Activated CD8-positive, alpha-beta T cell treated with anti-CD3 and anti-CD28 coated beads for 36 hours (primary cell): ENCODE data around the gene BICD2. TPM values are rescaled to one million over a fixed set of nuclear protein-coding genes. Genes with fewer than 3 reads are reported as not detected.

Source experiments
- ATAC-seq: fragments of 200-7000 bp; cut with Tn5 transposase; one replicate; pipeline ENCODE4 v1.10.0; 2021; ENCODE audit warnings: mild to moderate bottlenecking, moderate library complexity
- CTCF ChIA-PET: fragments of 350-600 bp; sonication (Branson Sonifier 250); formaldehyde crosslinking; loops from one replicate; lab custom pipeline; 2021; ENCODE audit warnings: antibody characterized with exemption; lab: Charles Lee
- POLR2A ChIA-PET: fragments of 350-600 bp; sonication (Branson Sonifier 250); formaldehyde crosslinking; loops from one replicate; lab custom pipeline; 2021; ENCODE audit warnings: antibody characterized with exemption; lab: Charles Lee
- DNase-seq: peaks from one replicate; pipeline ENCODE4 v3.0.0-alpha.2; 2020
- H3K27ac Mint-ChIP-seq: one replicate; pipeline ENCODE4 v1.8.0; 2021; ENCODE audit warnings: mild to moderate bottlenecking, mixed read lengths
- H3K27me3 Mint-ChIP-seq: one replicate; pipeline ENCODE4 v1.8.0; 2021; ENCODE audit warnings: mixed read lengths
- H3K36me3 Mint-ChIP-seq: one replicate; pipeline ENCODE4 v1.8.0; 2021; ENCODE audit warnings: low read depth, mixed read lengths
- H3K4me1 Mint-ChIP-seq: one replicate; pipeline ENCODE4 v1.8.0; 2021; ENCODE audit warnings: low read depth, mixed read lengths
- H3K4me3 Mint-ChIP-seq: one replicate; pipeline ENCODE4 v1.8.0; 2021; ENCODE audit warnings: mild to moderate bottlenecking, moderate library complexity, mixed read lengths
- H3K9me3 Mint-ChIP-seq: one replicate; pipeline ENCODE4 v1.8.0; 2021; ENCODE audit warnings: mixed read lengths
- CTCF ChIP-seq: fragments of 200-600 bp; IDR thresholded peaks from one replicate; pipeline ENCODE4 v1.8.0; 2022; ENCODE audit warnings: antibody characterized with exemption, mild to moderate bottlenecking
- intact Hi-C: fragments of 100-400 bp; cut with micrococcal nuclease; formaldehyde crosslinking; loops from one replicate; pipeline ENCODE4 v1.10.0; 2022
- total RNA-seq, 2 experiments: library from RNA; stranded (reverse); gene quantifications; one replicate each; pipeline ENCODE4 v1.2.3, GENCODE V29; 2021

Gene BICD2
- total RNA-seq, 2 experiments from 2014 or later, result 14.2 to 16.8 TPM

GRCh38 chr9:92767066-92768054 lies 2.7 kb upstream of the BICD2 start:
- H3K27ac Mint-ChIP-seq, result no peak overlapping the region
- no peaks in the 10 kb centered on the region for H3K36me3 Mint-ChIP-seq
- intact Hi-C loops, result no loop called here
- ATAC-seq, result no peak
- H3K9me3 Mint-ChIP-seq, result no peaks in the 10 kb centered on the region
- no peak overlapping the region for H3K4me3 Mint-ChIP-seq
- TF ChIP-seq CTCF, result no peak
- DNase-seq, result no peak
- ChIA-PET POLR2A (no interaction called here), CTCF (no interaction called here)
- peaks cover 28% of the 10 kb centered on the region for H3K4me1 Mint-ChIP-seq
- H3K27me3 Mint-ChIP-seq, result no peaks in the 10 kb centered on the region

GRCh38 chr9:92764988-92765936 lies 629 bp upstream of the BICD2 start:
- peak overlapping the region; percentile 94 for H3K27ac Mint-ChIP-seq
- no peaks in the 10 kb centered on the region for H3K36me3 Mint-ChIP-seq
- no peaks in the 10 kb centered on the region for H3K27me3 Mint-ChIP-seq
- H3K9me3 Mint-ChIP-seq, result no peaks in the 10 kb centered on the region
- peak overlapping the region; percentile 86 for H3K4me3 Mint-ChIP-seq
- peak; percentile 99 for TF ChIP-seq CTCF
- CTCF ChIA-PET, result interaction anchor here (0.6 to 2.4 kb wide), 6 partner anchors 25 to 237 kb away, joined by 3 to 15 read pairs (median 4); partner anchors contain the start of gene IPPK
- intact Hi-C loops, result no loop called here
- POLR2A ChIA-PET, result interaction anchor here (0.6 to 2.8 kb wide), 3 partner anchors 39 to 437 kb away, joined by 3 to 16 read pairs (median 3); partner anchors contain the start of gene IPPK
- peaks cover 44% of the 10 kb centered on the region for H3K4me1 Mint-ChIP-seq
- DNase-seq (peak; percentile 99), ATAC-seq (peak; percentile 94)

- H3K27me3 Mint-ChIP-seq, result no peaks in the 10 kb centered on the region
- H3K27ac Mint-ChIP-seq, result peak overlapping the region; percentile 81
- H3K4me1 Mint-ChIP-seq, result peaks cover 53% of the 10 kb centered on the region
- CTCF ChIA-PET, result interaction anchor here (0.6 to 2.4 kb wide), 6 partner anchors 20 to 93 kb away, joined by 3 to 15 read pairs (median 5); partner anchors contain the start of gene IPPK
- no peak for TF ChIP-seq CTCF
- POLR2A ChIA-PET, result interaction anchor here (0.7 to 2.8 kb wide), 5 partner anchors 38 to 249 kb away, joined by 3 to 16 read pairs (median 3); partner anchors contain the start of gene IPPK
- H3K9me3 Mint-ChIP-seq, result no peaks in the 10 kb centered on the region
- peak; percentile 56 for DNase-seq
- H3K36me3 Mint-ChIP-seq, result no peaks in the 10 kb centered on the region
- H3K4me3 Mint-ChIP-seq, result peak overlapping the region; percentile 86
- intact Hi-C loops, result no loop called here
- no peak for ATAC-seq
These were observed 782 bp downstream of the BICD2 start for GRCh38 chr9:92763721-92764380.

DNA sequence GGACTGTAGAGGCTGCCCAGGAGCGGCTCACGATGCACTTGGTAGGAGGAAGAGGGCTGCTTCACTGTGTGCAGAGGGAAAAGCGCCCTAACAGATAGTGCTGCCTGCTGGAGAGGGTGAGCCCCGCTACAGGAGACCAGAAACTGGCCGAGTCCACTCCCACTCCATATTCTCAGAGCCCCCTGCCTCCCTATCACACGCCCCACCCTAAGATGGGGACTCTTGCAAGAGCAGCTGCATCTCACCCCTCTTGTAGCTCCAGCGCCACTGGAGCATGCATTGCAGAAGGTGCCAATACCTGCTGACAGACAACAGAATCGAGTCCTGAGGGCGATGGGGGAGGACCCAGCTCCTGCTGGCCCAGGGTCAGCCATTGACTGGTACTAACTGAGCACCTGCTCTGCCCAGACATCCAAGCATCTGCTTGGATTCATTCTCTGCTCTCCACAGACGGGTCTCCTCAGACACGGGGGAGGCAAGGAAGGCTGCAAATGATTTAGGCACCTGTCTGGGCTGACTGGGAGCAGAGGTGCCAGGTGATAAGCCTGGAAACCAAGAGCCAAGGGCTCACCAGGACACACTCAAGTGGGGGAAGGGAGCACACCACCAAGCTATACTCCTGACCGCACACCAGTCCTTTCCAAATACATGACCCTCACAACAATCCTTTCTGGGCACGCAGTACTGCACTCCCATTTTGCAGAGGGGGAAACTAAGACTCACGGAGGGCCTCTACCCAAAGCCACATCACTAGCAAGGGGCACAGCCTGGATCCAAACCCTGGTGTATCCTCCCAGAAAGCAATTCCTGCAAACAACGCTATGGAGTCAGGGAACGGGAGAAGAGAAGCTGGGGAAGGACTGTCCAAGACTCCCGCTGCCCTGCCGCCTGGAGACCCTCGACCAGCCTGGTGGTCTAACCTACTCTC lies 1.6 kb downstream of the BICD2 start:
- no peak for ATAC-seq
- Mint-ChIP-seq H3K4me1 (peaks cover 53% of the 10 kb centered on the region), H3K36me3 (no peaks in the 10 kb centered on the region), H3K4me3 (peak overlapping the region; percentile 86), H3K9me3 (no peaks in the 10 kb centered on the region), H3K27me3 (no peaks in the 10 kb centered on the region), H3K27ac (peak overlapping the region; percentile 81)
- ChIA-PET POLR2A (interaction anchor here (2.8 kb wide), 1 partner anchor 93 kb away, joined by 16 read pairs; the partner anchor contains the start of gene IPPK), CTCF (interaction anchor here (1.2 to 2.4 kb wide), 5 partner anchors 17 to 92 kb away, joined by 3 to 9 read pairs (median 4); partner anchors contain the start of gene IPPK)
- DNase-seq, result no peak
- TF ChIP-seq CTCF, result no peak
- intact Hi-C loops, result no loop called here
